Progenitor cell of endocrine pancreas (in vitro differentiated cells): ENCODE data around the gene HDAC1. TPM values are rescaled to one million over a fixed set of nuclear protein-coding genes. Genes with fewer than 3 reads are reported as not detected.
"Not testable (repeated sequence)": the region's sequence is repeated elsewhere in the genome, so short reads cannot be mapped to it uniquely, and the experiment has no call there.

Source experiments
- DNase-seq: peaks from one replicate; pipeline ENCODE4 v3.0.0; 2021; ENCODE audit warnings: low spot score; ENCODE audit not compliant: unreplicated experiment
- H3K27ac Mint-ChIP-seq: 2 replicates; pipeline ENCODE4 v1.8.0; 2021; ENCODE audit warnings: mild to moderate bottlenecking, moderate library complexity, mixed read lengths
- H3K27me3 Mint-ChIP-seq: 2 replicates; pipeline ENCODE4 v1.8.0; 2021; ENCODE audit warnings: mixed read lengths
- H3K36me3 Mint-ChIP-seq: 2 replicates; pipeline ENCODE4 v1.8.0; 2022; ENCODE audit warnings: mixed read lengths; ENCODE audit not compliant: insufficient read depth
- H3K4me1 Mint-ChIP-seq: 2 replicates; pipeline ENCODE4 v1.8.0; 2021; ENCODE audit warnings: low read depth, mixed read lengths
- H3K4me3 Mint-ChIP-seq: 2 replicates; pipeline ENCODE4 v1.8.0; 2021; ENCODE audit warnings: low read depth, mild to moderate bottlenecking, moderate library complexity, mixed read lengths
- H3K9me3 Mint-ChIP-seq: 2 replicates; pipeline ENCODE4 v1.8.0; 2021; ENCODE audit warnings: low read depth, mixed read lengths
- CTCF ChIP-seq: fragments of 200-600 bp; sonication (generic); IDR thresholded peaks from one replicate; pipeline ENCODE4 v1.5.0; 2021; ENCODE audit warnings: antibody characterized with exemption, mild to moderate bottlenecking; ENCODE audit not compliant: unreplicated experiment
- total RNA-seq: library from RNA; stranded (reverse); gene quantifications from 2 replicates; pipeline ENCODE4 v1.2.1, GENCODE V29; 2021

The HDAC1 gene
- total RNA-seq, 1 donor from 2014 or later, result 197 TPM

- peak overlapping the region; percentile 26 for H3K4me3 Mint-ChIP-seq
These were observed 61.5 kb downstream of the HDAC1 start for GRCh38 chr1:32353431-32353830.

GRCh38 chr1:32353886-32354570 is 62.1 kb downstream of the HDAC1 start:
- no peak for TF ChIP-seq CTCF

More at GRCh38 chr1:32353431-32353830, 61.5 kb downstream of the HDAC1 start:
- H3K27me3 Mint-ChIP-seq, result no peaks in the 10 kb centered on the region
- H3K27ac Mint-ChIP-seq, result peak overlapping the region; percentile 65
- no peak for DNase-seq
- no peak for TF ChIP-seq CTCF
- peaks cover 13% of the 10 kb centered on the region for H3K4me1 Mint-ChIP-seq
- peaks cover 2% of the 10 kb centered on the region for H3K36me3 Mint-ChIP-seq
- no peaks in the 10 kb centered on the region for H3K9me3 Mint-ChIP-seq

GRCh38 chr1:32355778-32356177 is 63.9 kb downstream of the HDAC1 start:
- not testable (repeated sequence) for H3K36me3 Mint-ChIP-seq, DNase-seq, H3K9me3 Mint-ChIP-seq, H3K4me3 Mint-ChIP-seq, H3K27ac Mint-ChIP-seq, H3K27me3 Mint-ChIP-seq
- peaks cover 13% of the 10 kb centered on the region for H3K4me1 Mint-ChIP-seq

More at GRCh38 chr1:32353886-32354570, 62.1 kb downstream of the HDAC1 start:
- Mint-ChIP-seq H3K27ac (peak overlapping the region; percentile 65), H3K4me3 (no peak overlapping the region), H3K27me3 (no peaks in the 10 kb centered on the region), H3K9me3 (no peaks in the 10 kb centered on the region), H3K4me1 (peaks cover 13% of the 10 kb centered on the region), H3K36me3 (peaks cover 2% of the 10 kb centered on the region)
- no peak for DNase-seq

- H3K27ac Mint-ChIP-seq, result no peak overlapping the region
- peaks cover 14% of the 10 kb centered on the region for H3K4me1 Mint-ChIP-seq
- TF ChIP-seq CTCF, result no peak
- H3K36me3 Mint-ChIP-seq, result peaks cover 7% of the 10 kb centered on the region
- no peak for DNase-seq
- no peak overlapping the region for H3K4me3 Mint-ChIP-seq
- H3K27me3 Mint-ChIP-seq, result peaks cover 6% of the 10 kb centered on the region
- H3K9me3 Mint-ChIP-seq, result no peaks in the 10 kb centered on the region
These were observed 64.6 kb downstream of the HDAC1 start for GRCh38 chr1:32356478-32356877.

- H3K36me3 Mint-ChIP-seq, result peaks cover 9% of the 10 kb centered on the region
These were observed 65.7 kb downstream of the HDAC1 start for GRCh38 chr1:32357614-32358013.

More at GRCh38 chr1:32357614-32358013, 65.7 kb downstream of the HDAC1 start:
- TF ChIP-seq CTCF, result no peak
- H3K27ac Mint-ChIP-seq, result no peak overlapping the region
- peaks cover 9% of the 10 kb centered on the region for H3K27me3 Mint-ChIP-seq
- H3K4me1 Mint-ChIP-seq, result peaks cover 14% of the 10 kb centered on the region
- H3K4me3 Mint-ChIP-seq, result no peak overlapping the region
- no peaks in the 10 kb centered on the region for H3K9me3 Mint-ChIP-seq
- DNase-seq, result no peak
